ENCODE data around the gene TREML4.

GRCh38 chr6:41182069-41183034, 45.8 kb upstream of the TREML4 start:
- TF ChIP-seq SUZ12 (IDR thresholded peaks at IDR 0.05; ENCODE audit: extremely low read depth, insufficient read depth, insufficient read length) = no peak
- no peak for TF ChIP-seq YY1 (IDR thresholded peaks at IDR 0.05; ENCODE audit: insufficient read depth, insufficient read length)
